B cell (primary cell): Measurements from ENCODE around the gene ARHGAP33. TPM values are rescaled to one million over a fixed set of nuclear protein-coding genes. Genes with fewer than 3 reads are reported as not detected.
A peak's percentile ranks its signal among the peaks of the same experiment; 100 is the strongest.

Experiments used
- ATAC-seq: fragments of 200-7000 bp; cut with Tn5 transposase; one replicate; pipeline ENCODE4 v1.10.0; 2021; ENCODE audit warnings: low read depth, mild to moderate bottlenecking, moderate number of reproducible peaks, moderate library complexity
- CTCF ChIA-PET: fragments of 350-600 bp; sonication (Branson Sonifier 250); formaldehyde crosslinking; loops from one replicate; lab custom pipeline; 2021; ENCODE audit warnings: antibody characterized with exemption, inconsistent platforms; lab: Charles Lee
- POLR2A ChIA-PET: fragments of 350-600 bp; sonication (Branson Sonifier 250); formaldehyde crosslinking; loops from one replicate; lab custom pipeline; 2021; ENCODE audit warnings: antibody characterized with exemption; lab: Charles Lee
- DNase-seq: peaks from one replicate; pipeline ENCODE4 v3.0.0; 2013
- H2AFZ ChIP-seq: 2 replicates; pipeline ENCODE4 v1.6.1; 2012; ENCODE audit warnings: mild to moderate bottlenecking, low read depth, low read length; ENCODE audit not compliant: insufficient read depth, poor library complexity, severe bottlenecking
- H3K27ac ChIP-seq, 2 donors: 1 replicate in 1 of 2; 2 replicates in 1 of 2; pipeline ENCODE4 v1.5.1; 2012 to 2013; ENCODE audit warnings: low read length in 2 of 2, mild to moderate bottlenecking in 2 of 2, moderate library complexity in 1 of 2
- H3K27me3 ChIP-seq, 4 experiments: fragments of 200-600 bp in 1 of 4; sonication (generic) in 1 of 4; replicated peaks in 1 of 4; 1 replicate in 2 of 4; 2 replicates in 2 of 4; pipeline versions ENCODE4 v1.6.1 to v1.7.0; 2013 to 2016; ENCODE audit warnings: low read length in 3 of 4, mild to moderate bottlenecking in 2 of 4, mixed read lengths in 1 of 4, moderate library complexity in 1 of 4; ENCODE audit not compliant: insufficient read depth in 4 of 4, control insufficient read depth in 3 of 4; ENCODE audit errors: control extremely low read depth in 1 of 4
- H3K36me3 ChIP-seq, 2 experiments: replicated peaks in 1 of 2; 1 replicate in 1 of 2; 2 replicates in 1 of 2; pipeline versions ENCODE4 v1.6.1 to v1.7.1; 2013; ENCODE audit warnings: low read length in 1 of 2; ENCODE audit not compliant: insufficient read depth in 2 of 2, control insufficient read depth in 1 of 2; ENCODE audit errors: control extremely low read depth in 1 of 2, extremely low read depth in 1 of 2
- H3K4me1 ChIP-seq, 2 donors: fragments of 200-600 bp in 1 of 2; sonication (generic) in 1 of 2; 1 replicate in 1 of 2; 2 replicates in 1 of 2; pipeline versions ENCODE4 v1.5.1 to v1.6.1; 2013 to 2017; ENCODE audit warnings: low read length in 2 of 2; ENCODE audit not compliant: control insufficient read depth in 2 of 2, insufficient read depth in 2 of 2
- H3K4me2 ChIP-seq: replicated peaks from 2 replicates; pipeline ENCODE3; 2012; ENCODE audit warnings: mild to moderate bottlenecking, low read depth, low read length; ENCODE audit not compliant: poor library complexity, severe bottlenecking
- H3K4me3 ChIP-seq, 5 experiments: fragments of 200-600 bp in 1 of 5; sonication (generic) in 1 of 5; 1 replicate in 3 of 5; 2 replicates in 2 of 5; pipeline versions ENCODE4 v1.5.1 to v1.7.0; 2011 to 2016; ENCODE audit warnings: low read length in 4 of 5, mild to moderate bottlenecking in 4 of 5, low read depth in 2 of 5, control low read depth in 1 of 5, moderate library complexity in 1 of 5; ENCODE audit not compliant: insufficient read depth in 1 of 5; ENCODE audit errors: control extremely low read depth in 1 of 5, extremely low read depth in 1 of 5
- H3K79me2 ChIP-seq: fragments of 200-600 bp; sonication (generic); one replicate; pipeline ENCODE4 v1.6.0; 2016; ENCODE audit warnings: low read length; ENCODE audit not compliant: control insufficient read depth, insufficient read depth
- H3K9ac ChIP-seq: fragments of 200-600 bp; sonication (generic); 2 replicates; pipeline ENCODE4 v1.6.1; 2017; ENCODE audit warnings: mild to moderate bottlenecking, low read length, moderate library complexity
- H3K9me3 ChIP-seq, 3 donors: one replicate each; pipeline versions ENCODE4 v1.6.1 to v1.7.1; 2013; ENCODE audit warnings: low read length in 2 of 3; ENCODE audit not compliant: control insufficient read depth in 2 of 3, insufficient read depth in 1 of 3; ENCODE audit errors: control extremely low read depth in 1 of 3
- H4K20me1 ChIP-seq: 2 replicates; pipeline ENCODE4 v1.6.0; 2012; ENCODE audit warnings: mild to moderate bottlenecking, low read length; ENCODE audit not compliant: insufficient read depth, control insufficient read depth, poor library complexity, severe bottlenecking
- H3K27ac Mint-ChIP-seq: one replicate; pipeline ENCODE4 v1.8.0; 2021; ENCODE audit warnings: mixed read lengths
- H3K27me3 Mint-ChIP-seq: one replicate; pipeline ENCODE4 v1.8.0; 2021; ENCODE audit warnings: mixed read lengths
- H3K4me1 Mint-ChIP-seq: one replicate; pipeline ENCODE4 v1.8.0; 2021; ENCODE audit warnings: mixed read lengths
- H3K4me3 Mint-ChIP-seq: one replicate; pipeline ENCODE4 v1.8.0; 2021; ENCODE audit warnings: mixed read lengths
- H3K9me3 Mint-ChIP-seq: one replicate; pipeline ENCODE4 v1.8.0; 2022; ENCODE audit warnings: mixed read lengths; ENCODE audit not compliant: insufficient read depth
- CTCF ChIP-seq: fragments of 200-600 bp; IDR thresholded peaks from one replicate; pipeline ENCODE4 v1.8.0; 2022; ENCODE audit warnings: antibody characterized with exemption, mild to moderate bottlenecking
- EZH2 ChIP-seq: IDR thresholded peaks from 2 replicates; pipeline ENCODE4 v1.6.1; 2012; ENCODE audit warnings: borderline replicate concordance, low read depth, mild to moderate bottlenecking, moderate library complexity, low read length; ENCODE audit not compliant: insufficient read depth, poor library complexity, severe bottlenecking
- WGBS: methylation state at CpG from one replicate; pipeline ENCODE4 v1.1.5; 2013; ENCODE audit warnings: missing lambda C conversion rate; ENCODE audit not compliant: insufficient coverage; 5-methylcytosine and 5-hydroxymethylcytosine counted together
- intact Hi-C: fragments of 100-400 bp; cut with micrococcal nuclease; formaldehyde crosslinking; loops from one replicate; pipeline ENCODE4 v1.10.0; 2022
- polyA plus RNA-seq: library from polyadenylated mRNA; depleted of rRNA; stranded (reverse); fragments of >200 nt; gene quantifications from 2 replicates; pipeline ENCODE4 v1.2.3, GENCODE V29; 2012
- total RNA-seq, 2 donors: library from RNA; stranded (reverse); fragments of 120-200 nt in 1 of 2; gene quantifications; 1 replicate in 1 of 2; 2 replicates in 1 of 2; pipeline versions ENCODE4 v1.2.3 to v1.2.4, GENCODE V29; 2013 to 2022

The ARHGAP33 gene
- total and polyA plus RNA-seq, 2 donors (not counting 1 experiment from before 2014, with no cell fraction given), result 18.2 to 27.8 TPM

GRCh38 chr19:35759697-35760096, 15.7 kb upstream of the ARHGAP33 start:
- DNase-seq (no peak), ATAC-seq (no peak)
- H3K27ac ChIP-seq, result no peak overlapping the region
- peaks cover 24 to 35% of the 10 kb centered on the region in 2 donors for H3K4me1 ChIP-seq
- H3K4me3 ChIP-seq, result no peak overlapping the region
- H3K4me3 Mint-ChIP-seq, result peak overlapping the region; percentile 99
- H3K9me3 ChIP-seq, result peaks cover 0 to 10% (median 0%) of the 10 kb centered on the region in 3 donors
- peaks cover 13% of the 10 kb centered on the region for H3K27me3 Mint-ChIP-seq
- H2AFZ ChIP-seq, result no peak overlapping the region
- peaks cover 33% of the 10 kb centered on the region for H3K4me1 Mint-ChIP-seq
- ChIA-PET POLR2A (no interaction called here), CTCF (no interaction called here)
- intact Hi-C loops, result loop anchor here (5.0 kb wide), 1 partner anchor 67 kb away; no protein-coding TSS in a partner anchor
- no peaks in the 10 kb centered on the region for H3K9me3 Mint-ChIP-seq
- H4K20me1 ChIP-seq, result no peaks in the 10 kb centered on the region
- peaks cover 0 to 23% (median 10%) of the 10 kb centered on the region in 4 experiments for H3K27me3 ChIP-seq
- TF ChIP-seq EZH2, result no peak
- no peak for TF ChIP-seq CTCF
- peaks cover 29% of the 10 kb centered on the region for H3K79me2 ChIP-seq
- no peak overlapping the region for H3K9ac ChIP-seq
- H3K27ac Mint-ChIP-seq, result no peak overlapping the region
- WGBS, result no CpG with 5 or more reads among the region's 2 CpGs
- H3K4me2 ChIP-seq, result no peak overlapping the region
- peaks cover 0 to 14% of the 10 kb centered on the region in 2 experiments for H3K36me3 ChIP-seq

- H3K9ac ChIP-seq, result no peak overlapping the region
- peaks cover 17 to 29% of the 10 kb centered on the region in 2 donors for H3K4me1 ChIP-seq
- ATAC-seq (no peak), DNase-seq (no peak)
- H4K20me1 ChIP-seq, result no peaks in the 10 kb centered on the region
- peaks cover 0 to 20% of the 10 kb centered on the region in 2 experiments for H3K36me3 ChIP-seq
- CTCF ChIA-PET, result no interaction called here
- no peak overlapping the region for H3K27ac ChIP-seq
- intact Hi-C loops, result no loop called here
- H3K27me3 ChIP-seq, result peaks cover 0 to 15% (median 8%) of the 10 kb centered on the region in 4 experiments
- H3K27ac Mint-ChIP-seq, result no peak overlapping the region
- 100% methylated on average over 3 of the region's 4 CpGs for WGBS
- no peaks in the 10 kb centered on the region for H3K9me3 Mint-ChIP-seq
- POLR2A ChIA-PET, result no interaction called here
- peaks cover 7% of the 10 kb centered on the region for H3K27me3 Mint-ChIP-seq
- no peak overlapping the region for H3K4me3 Mint-ChIP-seq
- peaks cover 0 to 5% (median 0%) of the 10 kb centered on the region in 3 donors for H3K9me3 ChIP-seq
- no peak for TF ChIP-seq EZH2
- TF ChIP-seq CTCF, result no peak
- no peak overlapping the region for H2AFZ ChIP-seq
- H3K4me1 Mint-ChIP-seq, result peaks cover 27% of the 10 kb centered on the region
- H3K79me2 ChIP-seq, result peaks cover 29% of the 10 kb centered on the region
- no peak overlapping the region for H3K4me2 ChIP-seq
- no peak overlapping the region for H3K4me3 ChIP-seq
Observed at GRCh38 chr19:35760711-35761349, 14.5 kb upstream of the ARHGAP33 start.
